ENCODE measurements around the gene RNLS.
"Not testable (repeated sequence)": the region's sequence is repeated elsewhere in the genome, so short reads cannot be mapped to it uniquely, and the experiment has no call there.

The RNLS gene

GRCh38 chr10:88388324-88388723, 194.8 kb downstream of the RNLS start:
- no peak for DNase-seq (ENCODE audit: low read depth in 2 of 2)

GRCh38 chr10:88386821-88387773, 196.0 kb downstream of the RNLS start:
- DNase-seq (ENCODE audit: low read depth in 2 of 2) = no peak

GRCh38 chr10:88386204-88386788, 196.8 kb downstream of the RNLS start:
- DNase-seq (ENCODE audit: low read depth in 2 of 2) = no peak

GRCh38 chr10:88385601-88386203, 197.4 kb downstream of the RNLS start:
- DNase-seq (ENCODE audit: low read depth in 2 of 2) = peak in 1 of 2 experiments; percentile 17

DNA sequence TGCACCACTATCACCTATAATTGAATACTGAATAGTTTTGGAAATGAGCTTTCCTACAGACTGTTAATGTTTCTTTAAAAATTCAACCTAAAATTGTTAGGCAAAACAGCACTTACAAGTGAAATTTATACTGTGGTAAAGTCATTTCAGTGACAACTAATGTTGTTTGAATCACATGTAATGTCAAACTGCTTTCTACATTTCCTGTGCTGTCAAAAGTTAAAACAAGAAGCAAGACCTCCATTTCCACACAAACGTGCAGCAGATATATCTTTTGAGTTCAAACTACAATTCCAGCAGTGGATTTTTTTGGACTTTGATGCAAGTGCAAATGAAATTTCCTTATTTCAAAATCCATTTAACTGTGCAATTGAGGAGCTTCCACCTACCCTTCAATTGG, 199.8 kb downstream of the RNLS start:
- no peak for DNase-seq (ENCODE audit: low read depth in 2 of 2)

GRCh38 chr10:88382699-88383098, 200.4 kb downstream of the RNLS start:
- DNase-seq (ENCODE audit: low read depth in 2 of 2) = no peak

GRCh38 chr10:88379575-88379974, 203.5 kb downstream of the RNLS start:
- DNase-seq (ENCODE audit: low read depth in 2 of 2) = no peak

- no peak for DNase-seq (ENCODE audit: low read depth in 2 of 2)
Measured at GRCh38 chr10:88377510-88377909, 205.6 kb downstream of the RNLS start.

GRCh38 chr10:88374392-88375175, 208.5 kb downstream of the RNLS start:
- DNase-seq (ENCODE audit: low read depth in 2 of 2) = no peak

DNA sequence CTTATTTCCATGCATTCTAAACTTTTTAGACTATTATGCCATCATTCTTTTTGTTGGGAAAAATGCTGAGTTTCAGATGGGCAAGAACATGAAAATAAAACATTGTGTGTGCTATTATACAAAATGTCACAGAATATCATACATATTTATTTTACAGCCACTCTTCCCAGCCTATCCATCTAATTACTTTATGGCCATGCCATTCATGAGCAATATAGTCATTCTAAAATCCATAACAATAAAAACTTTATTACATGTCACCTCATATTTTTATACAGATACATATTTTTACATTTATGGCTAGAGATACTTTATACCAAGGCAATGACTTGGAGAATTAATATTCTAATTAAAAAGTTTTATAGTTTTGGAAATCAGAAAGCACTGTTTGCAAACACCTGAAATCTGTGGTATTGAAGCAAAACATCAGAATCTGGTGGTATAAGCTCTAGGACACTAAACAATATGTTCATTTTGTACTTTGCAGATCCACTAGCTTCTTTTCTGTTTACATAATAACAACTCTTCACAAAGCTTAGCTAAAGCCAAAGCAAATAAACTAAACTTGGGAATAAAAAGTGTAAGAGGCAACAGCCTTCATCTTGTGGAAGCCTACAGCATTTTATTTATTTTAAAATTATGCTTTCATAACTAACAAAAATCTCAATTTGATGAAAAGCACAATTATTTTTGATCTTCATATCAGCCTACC, 210.1 kb downstream of the RNLS start:
- no peak for DNase-seq (ENCODE audit: low read depth in 2 of 2)

DNA sequence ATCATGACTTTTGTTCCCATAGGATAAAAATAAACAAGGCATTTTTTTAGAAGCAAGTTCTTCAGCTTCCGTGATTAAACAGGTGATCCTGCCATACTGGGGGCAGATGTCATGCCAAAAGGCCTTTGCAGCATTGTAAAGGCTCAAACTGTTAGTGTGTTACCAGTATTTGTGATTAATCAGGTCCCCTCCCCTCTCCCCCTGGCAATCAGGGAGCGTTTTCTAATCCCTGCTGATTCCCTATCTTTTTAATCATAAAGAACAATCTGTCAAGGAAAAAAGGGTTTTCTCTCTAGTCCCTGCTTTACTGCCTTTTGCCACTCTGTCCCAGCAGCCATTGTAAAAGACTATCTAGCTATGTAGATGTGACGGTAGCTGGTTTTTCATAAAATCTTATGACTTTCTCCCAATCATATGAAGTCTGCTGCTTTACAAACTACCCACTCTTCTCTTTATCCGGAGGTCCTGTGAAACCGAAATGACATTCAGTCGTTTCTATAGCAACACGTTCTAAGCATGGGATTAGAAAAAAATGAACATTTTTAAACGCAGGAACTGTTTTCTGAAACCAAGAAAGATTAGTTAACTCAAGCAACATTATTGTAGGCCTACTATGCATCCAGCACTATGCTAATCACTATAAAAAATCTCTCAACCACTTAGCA, 210.9 kb downstream of the RNLS start:
- DNase-seq (ENCODE audit: low read depth in 2 of 2) = no peak

DNA sequence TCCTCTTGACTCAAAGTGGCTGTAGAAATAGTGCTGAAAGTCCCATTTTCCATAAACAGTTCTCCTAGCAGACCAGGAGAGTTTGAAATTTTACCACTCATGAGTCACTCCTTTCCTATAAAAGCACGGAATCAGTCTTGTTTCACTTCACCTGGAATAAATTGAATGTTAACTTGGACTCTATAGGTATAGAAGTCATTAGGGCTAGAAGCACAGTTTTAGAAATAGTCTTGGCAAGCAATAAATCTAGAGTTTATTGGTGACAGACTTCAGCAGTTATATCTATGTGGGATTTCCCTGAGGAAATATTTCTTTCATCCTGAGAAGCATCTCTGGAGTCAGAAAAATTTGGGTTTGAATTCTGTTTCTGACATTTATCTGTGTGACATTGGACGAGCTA, 212.4 kb downstream of the RNLS start:
- no peak for DNase-seq (ENCODE audit: low read depth in 2 of 2)

- DNase-seq (ENCODE audit: low read depth in 2 of 2) = no peak
Measured at GRCh38 chr10:88366772-88367171, 216.3 kb downstream of the RNLS start.

DNA sequence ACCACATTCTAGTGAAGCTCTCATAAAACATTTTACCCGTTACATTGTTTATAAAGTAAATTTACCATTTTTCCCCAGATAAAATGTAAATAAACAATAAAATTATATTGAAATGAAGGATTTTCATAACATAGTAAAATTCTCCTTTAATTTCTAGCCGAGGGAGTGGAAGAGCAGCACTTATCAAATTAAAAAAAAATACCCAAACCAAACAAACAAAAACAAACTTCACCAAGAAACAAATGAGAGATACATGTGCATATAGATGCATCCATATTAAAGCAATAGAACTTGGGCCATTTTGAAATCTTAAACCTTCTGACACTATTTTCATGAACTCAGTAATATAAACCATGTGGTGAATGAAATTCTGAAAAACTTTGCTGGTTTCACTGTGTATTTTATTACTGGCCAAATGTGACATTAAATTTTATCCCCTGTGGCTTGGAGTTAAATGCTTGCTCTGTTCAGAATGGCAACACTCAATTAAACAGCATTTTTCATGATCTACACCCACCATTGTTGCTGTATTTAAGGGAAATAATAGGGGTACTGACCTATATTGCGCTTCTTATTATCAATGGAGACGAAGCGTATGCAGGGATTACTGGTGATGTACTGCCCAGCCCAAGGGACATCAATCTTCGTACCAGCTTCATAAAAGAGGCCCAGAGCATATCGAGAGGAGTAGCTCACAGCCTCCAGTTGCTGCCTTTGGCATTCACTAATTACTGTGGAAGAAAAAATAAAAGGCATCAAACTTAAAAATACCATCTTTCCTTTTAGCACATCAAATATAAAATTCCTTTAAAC, 220.9 kb downstream of the RNLS start:
- no peak for DNase-seq (ENCODE audit: low read depth in 2 of 2)

- no peak for DNase-seq (ENCODE audit: low read depth in 2 of 2)
Measured at GRCh38 chr10:88361494-88361893, 221.6 kb downstream of the RNLS start.

DNA sequence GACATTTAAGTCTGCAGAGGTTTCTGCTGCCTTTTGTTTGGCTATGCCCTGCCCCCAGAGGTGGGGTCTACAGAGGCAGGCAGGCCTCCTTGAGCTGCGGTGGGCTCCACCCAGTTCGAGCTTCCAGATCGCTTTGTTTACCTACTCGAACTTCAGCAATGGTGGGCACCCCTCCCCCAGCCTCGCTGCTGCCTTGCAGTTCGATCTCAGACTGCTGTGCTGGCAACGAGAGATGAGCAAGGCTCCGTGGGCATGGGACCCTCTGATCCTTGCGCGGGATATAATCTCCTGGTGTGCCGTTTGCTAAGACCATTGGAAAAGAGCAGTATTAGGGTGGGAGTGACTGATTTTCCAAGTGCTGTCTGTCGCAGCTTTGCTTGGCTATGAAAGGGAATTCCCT, 227.4 kb downstream of the RNLS start:
- not testable (repeated sequence) for DNase-seq (ENCODE audit: low read depth in 2 of 2)

DNA sequence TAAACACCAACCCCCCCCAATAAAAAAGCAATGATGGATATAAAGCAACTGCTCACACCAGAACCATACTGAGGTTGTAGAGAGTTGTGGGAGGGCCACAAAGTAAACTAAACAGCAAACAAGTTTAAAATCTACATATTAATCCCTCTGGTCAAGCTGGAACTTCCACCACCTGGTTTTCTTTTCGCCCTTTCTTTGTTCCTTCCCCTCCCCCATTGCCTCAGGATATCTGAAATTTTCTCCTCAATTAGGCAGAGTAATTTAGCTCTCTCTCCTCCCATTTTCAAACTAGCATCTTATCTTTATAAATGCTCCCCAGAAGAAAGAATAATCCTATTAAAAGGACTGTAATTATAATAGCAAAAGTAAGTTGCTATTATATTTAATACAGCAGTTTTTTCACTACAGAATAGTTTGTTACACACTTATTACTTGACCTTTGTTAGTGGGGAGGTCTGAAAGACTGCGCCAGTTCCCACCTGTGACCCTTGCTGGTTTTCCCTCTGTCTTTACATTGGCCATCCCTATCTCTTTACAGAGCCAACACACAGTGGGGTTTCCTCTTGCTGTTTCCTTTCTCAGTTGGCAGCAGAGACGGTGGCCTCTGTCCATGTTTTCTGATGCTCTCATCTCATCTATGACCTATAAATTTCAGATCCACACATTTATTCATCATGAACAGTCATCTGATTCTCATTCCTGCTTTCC, 235.4 kb downstream of the RNLS start:
- no peak for DNase-seq (ENCODE audit: low read depth in 2 of 2)

GRCh38 chr10:88347022-88347421, 236.1 kb downstream of the RNLS start:
- DNase-seq (ENCODE audit: low read depth in 2 of 2) = no peak

All from stimulated activated CD4-positive, alpha-beta T cell treated with anti-CD3 and anti-CD28 coated beads, Interleukin-12 subunit alpha, Interleukin-12 subunit beta, amount 100 ng/mL, for 24 hours (primary cell).